Right atrium auricular region (tissue), 2 donors: Measurements from ENCODE around the gene FHIT. TPM values are rescaled to one million over a fixed set of nuclear protein-coding genes. Genes with fewer than 3 reads are reported as not detected.

ENCODE experiments used
- DNase-seq: peaks from one replicate; pipeline ENCODE4 v3.0.0-alpha.2; 2019; ENCODE audit warnings: low spot score
- H3K27ac ChIP-seq, 2 donors: fragments of 200-600 bp; sonication (generic); 1 replicate in 1 of 2; 2 replicates in 1 of 2; pipeline ENCODE4 v1.5.1; 2016 to 2019
- H3K27me3 ChIP-seq, 2 donors: fragments of 200-600 bp; sonication (generic); one replicate each; pipeline versions ENCODE4 v1.5.1 to v1.6.0; 2017 to 2019
- H3K36me3 ChIP-seq: fragments of 200-600 bp; sonication (generic); one replicate; pipeline ENCODE4 v1.5.1; 2016
- H3K4me1 ChIP-seq, 2 donors: fragments of 200-600 bp; sonication (generic); one replicate each; pipeline versions ENCODE4 v1.5.1 to v1.6.0; 2017 to 2019
- H3K4me3 ChIP-seq, 2 donors: fragments of 200-600 bp; sonication (generic); 1 replicate in 1 of 2; 2 replicates in 1 of 2; pipeline ENCODE4 v1.5.1; 2017 to 2019; ENCODE audit warnings: mild to moderate bottlenecking in 1 of 2, moderate library complexity in 1 of 2
- H3K9me3 ChIP-seq, 2 donors: fragments of 200-600 bp; sonication (generic); one replicate each; pipeline ENCODE4 v1.5.1; 2019
- CTCF ChIP-seq, 2 donors: fragments of 200-600 bp; sonication (generic); IDR thresholded peaks; one replicate each; pipeline ENCODE4 v1.5.1; 2019; ENCODE audit warnings: antibody characterized with exemption in 2 of 2
- total RNA-seq, 2 donors: library from RNA; depleted of rRNA; stranded (reverse); fragments of >200 nt; gene quantifications; one replicate each; pipeline ENCODE4 v1.1.0, GENCODE V29; 2016

The FHIT gene
- total RNA-seq, 2 donors from 2014 or later = 10.4 to 11.0 TPM

DNA sequence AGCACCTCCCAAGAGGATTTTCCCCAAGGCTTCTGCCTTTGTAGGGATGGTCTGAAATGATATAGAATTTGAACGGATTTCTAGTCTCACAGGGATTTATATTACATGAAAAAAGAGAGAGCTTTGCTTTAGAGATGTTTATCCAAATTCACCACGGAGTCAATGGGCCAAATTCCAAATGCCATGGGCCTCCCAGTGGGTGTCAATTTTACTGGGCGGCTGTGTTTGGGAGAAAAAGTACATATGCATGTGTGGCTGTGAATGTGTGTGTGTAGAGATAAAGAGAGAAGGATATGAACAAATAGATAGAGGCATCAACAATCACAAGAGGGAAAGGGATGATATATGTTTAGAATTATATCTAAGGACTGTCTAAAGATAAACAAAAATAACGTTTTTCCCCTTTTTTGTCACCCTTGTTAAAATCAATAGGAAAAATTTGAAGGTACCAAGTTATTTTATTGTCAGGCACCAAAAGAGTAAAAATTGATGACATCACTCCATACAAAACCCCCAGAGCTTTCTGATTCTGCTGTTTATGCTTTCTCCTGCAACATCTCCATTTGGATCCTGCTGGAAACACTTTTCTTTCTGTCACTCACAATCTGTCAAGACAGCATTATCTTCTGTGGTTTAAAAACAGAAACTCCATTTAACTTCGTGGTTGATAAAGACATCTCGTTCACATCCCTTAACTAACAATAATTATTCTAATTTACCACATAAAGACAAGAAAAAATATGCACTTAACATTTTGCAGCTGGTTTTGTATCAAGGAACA, 160.7 kb downstream of the FHIT start:
- Histone ChIP-seq H3K36me3 (no peaks in the 10 kb centered on the region), H3K9me3 (no peaks in the 10 kb centered on the region), H3K4me3 (no peak overlapping the region), H3K27me3 (no peaks in the 10 kb centered on the region), H3K4me1 (no peaks in the 10 kb centered on the region), H3K27ac (no peak overlapping the region)
- TF ChIP-seq CTCF (IDR thresholded peaks at IDR 0.05) = no peak
- DNase-seq = no peak

DNA sequence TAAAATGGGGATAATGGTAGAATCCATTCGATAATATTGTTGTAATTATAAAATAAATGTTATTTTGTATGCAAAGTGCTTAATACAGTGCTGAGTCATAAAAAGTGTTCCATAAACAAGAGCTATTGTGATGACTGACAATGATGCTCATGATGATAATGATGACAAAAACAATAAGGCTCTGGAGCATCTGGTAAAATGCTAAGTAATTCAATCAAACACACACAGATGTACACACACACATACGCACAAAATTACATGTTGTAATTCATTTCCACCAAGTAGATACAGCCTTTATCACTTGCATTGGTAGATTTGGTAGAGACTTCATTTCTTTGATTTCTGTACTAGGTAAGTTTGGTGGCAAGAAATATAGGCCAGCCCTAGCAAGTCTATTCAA, 163.8 kb downstream of the FHIT start:
- H3K9me3 ChIP-seq = no peaks in the 10 kb centered on the region
- no peak overlapping the region for H3K27ac ChIP-seq
- H3K4me1 ChIP-seq = no peaks in the 10 kb centered on the region
- H3K36me3 ChIP-seq = no peaks in the 10 kb centered on the region
- H3K27me3 ChIP-seq = no peaks in the 10 kb centered on the region
- H3K4me3 ChIP-seq = no peak overlapping the region
- no peak for TF ChIP-seq CTCF (IDR thresholded peaks at IDR 0.05)
- no peak for DNase-seq

- H3K4me3 ChIP-seq = no peak overlapping the region
- no peak for TF ChIP-seq CTCF (IDR thresholded peaks at IDR 0.05)
- H3K27me3 ChIP-seq = no peaks in the 10 kb centered on the region
- H3K4me1 ChIP-seq = no peaks in the 10 kb centered on the region
- H3K27ac ChIP-seq = no peak overlapping the region
- no peak for DNase-seq
- H3K9me3 ChIP-seq = no peaks in the 10 kb centered on the region
- no peaks in the 10 kb centered on the region for H3K36me3 ChIP-seq
Observed at GRCh38 chr3:61081554-61081953, 169.7 kb downstream of the FHIT start.

- H3K9me3 ChIP-seq = no peaks in the 10 kb centered on the region
- no peak for TF ChIP-seq CTCF (IDR thresholded peaks at IDR 0.05)
- no peak for DNase-seq
- no peaks in the 10 kb centered on the region for H3K36me3 ChIP-seq
- H3K27ac ChIP-seq = no peak overlapping the region
- H3K4me3 ChIP-seq = no peak overlapping the region
- no peaks in the 10 kb centered on the region for H3K4me1 ChIP-seq
- H3K27me3 ChIP-seq = no peaks in the 10 kb centered on the region
Observed at GRCh38 chr3:61080737-61081445, 170.4 kb downstream of the FHIT start.

GRCh38 chr3:61078048-61078752, 173.1 kb downstream of the FHIT start:
- Histone ChIP-seq H3K36me3 (no peaks in the 10 kb centered on the region), H3K27ac (no peak overlapping the region), H3K27me3 (no peaks in the 10 kb centered on the region), H3K9me3 (no peaks in the 10 kb centered on the region), H3K4me3 (no peak overlapping the region), H3K4me1 (no peaks in the 10 kb centered on the region)
- DNase-seq = no peak
- TF ChIP-seq CTCF (IDR thresholded peaks at IDR 0.05) = no peak
